Activated T-helper 2 cell treated with anti-CD3 and anti-CD28 coated beads, Interferon-gamma antibody, Interleukin-2, Interleukin-4, amounts not matched to agents 10 μg/mL and 5 μg/mL and 100 μg/mL, durations not matched to agents 14 hours and 24 hours and 36 hours (primary cell): ENCODE results near the gene HS3ST4. TPM values are rescaled to one million over a fixed set of nuclear protein-coding genes. Genes with fewer than 3 reads are reported as not detected.
"Not testable (repeated sequence)": the region's sequence is repeated elsewhere in the genome, so short reads cannot be mapped to it uniquely, and the experiment has no call there.

Source experiments
- DNase-seq: peaks from one replicate; pipeline ENCODE4 v3.0.0; 2021; ENCODE audit warnings: low spot score
- H3K27ac Mint-ChIP-seq: one replicate; pipeline ENCODE4 v1.8.0; 2021; ENCODE audit warnings: mixed read lengths
- H3K27me3 Mint-ChIP-seq: one replicate; pipeline ENCODE4 v1.8.0; 2021; ENCODE audit warnings: low read depth, mixed read lengths
- H3K36me3 Mint-ChIP-seq: one replicate; pipeline ENCODE4 v1.8.0; 2021; ENCODE audit warnings: low read depth, mixed read lengths
- H3K4me1 Mint-ChIP-seq: one replicate; pipeline ENCODE4 v1.8.0; 2021; ENCODE audit warnings: low read depth, mixed read lengths
- H3K4me3 Mint-ChIP-seq: one replicate; pipeline ENCODE4 v1.8.0; 2021; ENCODE audit warnings: low read depth, mild to moderate bottlenecking, moderate library complexity, mixed read lengths
- H3K9me3 Mint-ChIP-seq: one replicate; pipeline ENCODE4 v1.8.0; 2021; ENCODE audit warnings: mixed read lengths
- intact Hi-C: fragments of 100-400 bp; cut with micrococcal nuclease; formaldehyde crosslinking; loops from one replicate; pipeline ENCODE4 v1.15.1; 2023
- total RNA-seq: library from RNA; stranded (reverse); gene quantifications from 2 replicates; pipeline ENCODE4 v1.2.3, GENCODE V29; 2022

HS3ST4 gene
- total RNA-seq, 1 donor from 2014 or later: not detected

DNA sequence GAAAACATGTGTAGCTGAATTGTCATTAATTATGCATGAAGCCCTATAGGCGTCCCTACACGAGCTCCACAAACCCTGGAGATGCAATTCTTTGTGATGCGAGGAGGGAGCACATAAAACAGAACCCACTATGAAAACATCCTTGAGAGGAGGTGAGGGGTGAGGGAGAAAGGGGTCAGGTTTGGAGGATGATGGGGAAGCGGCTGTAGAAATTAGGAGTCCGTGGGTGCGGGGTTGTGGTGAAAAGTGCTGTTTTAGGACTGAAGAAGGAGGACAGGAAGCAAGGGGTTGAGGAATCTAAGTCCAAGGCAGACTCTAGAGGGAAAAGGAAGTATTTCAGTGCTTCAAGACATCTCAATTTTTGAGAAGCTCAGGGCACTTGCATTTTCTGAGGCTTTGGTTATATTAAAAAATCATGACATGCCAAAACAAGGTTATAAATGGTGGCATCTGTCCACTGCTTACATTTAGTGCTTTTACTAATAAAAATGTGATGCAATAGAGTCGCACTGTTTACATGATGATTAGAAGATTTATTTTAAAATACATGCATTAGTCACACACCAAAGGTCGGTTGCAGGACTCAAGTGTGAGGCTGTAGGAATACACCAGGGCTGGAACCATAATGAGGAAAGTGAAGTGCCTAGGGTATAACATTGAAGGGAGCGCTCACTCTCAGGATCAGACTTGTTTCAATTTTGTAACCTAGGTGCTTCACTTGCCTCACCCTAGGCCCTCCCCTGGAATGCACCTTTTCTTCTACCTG lies 379.5 kb downstream of the HS3ST4 start:
- Mint-ChIP-seq H3K36me3 (no peaks in the 10 kb centered on the region), H3K4me3 (no peak overlapping the region)

DNA sequence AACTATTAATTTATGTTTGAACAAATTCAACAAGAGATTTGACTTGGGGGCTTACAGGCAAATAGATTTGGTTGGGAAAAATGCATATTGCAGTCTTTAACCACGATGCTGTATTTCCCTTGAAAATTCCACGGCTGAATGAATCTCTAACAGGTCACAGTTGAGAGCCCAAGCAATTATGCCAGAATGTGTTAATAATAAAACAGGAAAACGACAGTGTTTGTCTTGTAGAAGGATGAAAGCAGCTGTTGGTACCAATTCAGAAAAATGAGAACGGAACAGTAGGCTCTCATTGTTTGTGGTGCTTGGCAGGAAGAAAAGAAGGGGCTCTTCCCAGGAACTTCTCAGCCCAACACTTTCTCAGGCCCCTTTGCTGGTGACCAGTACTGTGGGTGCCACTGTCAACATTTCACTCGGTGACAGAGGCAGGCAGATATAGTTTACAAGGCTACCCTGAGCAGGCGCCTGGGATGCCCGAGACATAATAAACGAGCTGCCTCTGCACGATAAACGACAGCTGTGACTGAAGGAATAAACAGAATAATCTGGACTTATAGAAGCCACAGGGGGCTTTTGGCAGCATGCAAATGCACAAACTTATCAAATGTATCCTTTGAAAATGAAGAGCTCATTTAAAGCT lies 387.1 kb downstream of the HS3ST4 start:
- H3K9me3 Mint-ChIP-seq: no peaks in the 10 kb centered on the region
- intact Hi-C loops: no loop called here
- H3K27ac Mint-ChIP-seq: no peak overlapping the region
- no peaks in the 10 kb centered on the region for H3K27me3 Mint-ChIP-seq
- DNase-seq: no peak
- H3K4me1 Mint-ChIP-seq: no peaks in the 10 kb centered on the region
- no peaks in the 10 kb centered on the region for H3K36me3 Mint-ChIP-seq
- no peak overlapping the region for H3K4me3 Mint-ChIP-seq

More for the DNA sequence above, 379.5 kb downstream of the HS3ST4 start:
- no peaks in the 10 kb centered on the region for H3K9me3 Mint-ChIP-seq
- no peak overlapping the region for H3K27ac Mint-ChIP-seq
- no peaks in the 10 kb centered on the region for H3K27me3 Mint-ChIP-seq
- intact Hi-C loops: no loop called here
- no peaks in the 10 kb centered on the region for H3K4me1 Mint-ChIP-seq
- DNase-seq: no peak

DNA sequence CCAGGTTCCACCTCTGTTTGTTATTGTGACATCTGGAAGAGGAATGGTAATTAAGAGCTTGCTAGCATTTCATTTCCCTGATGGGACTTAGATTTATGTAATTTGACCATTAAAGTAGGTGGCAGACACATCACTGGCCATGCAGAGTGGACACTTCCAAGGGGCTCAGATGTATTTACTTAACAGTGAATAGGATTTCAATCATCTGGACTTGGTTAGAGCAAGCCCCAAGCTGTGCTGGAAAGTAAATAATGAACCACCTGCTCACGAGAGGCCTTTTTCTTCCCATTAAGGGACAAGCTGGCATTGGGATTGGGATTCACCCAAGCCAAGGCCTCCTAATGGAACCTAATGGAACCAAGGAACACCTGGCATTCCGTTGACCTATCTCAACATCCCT lies 395.3 kb downstream of the HS3ST4 start:
- H3K36me3 Mint-ChIP-seq: no peaks in the 10 kb centered on the region
- no peak for DNase-seq
- H3K27ac Mint-ChIP-seq: no peak overlapping the region
- H3K4me1 Mint-ChIP-seq: no peaks in the 10 kb centered on the region
- intact Hi-C loops: no loop called here
- no peaks in the 10 kb centered on the region for H3K27me3 Mint-ChIP-seq
- no peaks in the 10 kb centered on the region for H3K9me3 Mint-ChIP-seq
- no peak overlapping the region for H3K4me3 Mint-ChIP-seq

DNA sequence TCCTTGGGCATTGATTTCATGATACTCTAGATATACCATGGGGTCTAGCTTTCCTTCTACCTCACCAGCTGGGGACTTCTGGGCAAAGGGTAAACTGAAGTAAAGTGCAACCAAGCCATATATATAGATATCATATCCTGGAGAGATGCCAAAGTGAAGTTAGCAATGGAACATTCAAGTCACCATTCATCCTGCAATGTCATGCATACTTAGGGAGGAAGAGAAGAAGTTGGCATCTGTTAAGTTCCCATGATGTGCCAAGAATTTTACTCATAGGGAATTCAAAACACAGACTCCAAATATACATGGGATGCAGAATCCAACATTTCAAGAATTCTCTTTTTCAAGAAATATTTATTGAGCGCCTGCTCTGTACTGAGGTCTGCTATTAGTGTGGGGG lies 399.8 kb downstream of the HS3ST4 start:
- H3K36me3 Mint-ChIP-seq: no peaks in the 10 kb centered on the region
- no peaks in the 10 kb centered on the region for H3K4me1 Mint-ChIP-seq
- no peak overlapping the region for H3K27ac Mint-ChIP-seq
- no peaks in the 10 kb centered on the region for H3K27me3 Mint-ChIP-seq
- no peak overlapping the region for H3K4me3 Mint-ChIP-seq
- DNase-seq: no peak
- intact Hi-C loops: no loop called here
- no peaks in the 10 kb centered on the region for H3K9me3 Mint-ChIP-seq

DNA sequence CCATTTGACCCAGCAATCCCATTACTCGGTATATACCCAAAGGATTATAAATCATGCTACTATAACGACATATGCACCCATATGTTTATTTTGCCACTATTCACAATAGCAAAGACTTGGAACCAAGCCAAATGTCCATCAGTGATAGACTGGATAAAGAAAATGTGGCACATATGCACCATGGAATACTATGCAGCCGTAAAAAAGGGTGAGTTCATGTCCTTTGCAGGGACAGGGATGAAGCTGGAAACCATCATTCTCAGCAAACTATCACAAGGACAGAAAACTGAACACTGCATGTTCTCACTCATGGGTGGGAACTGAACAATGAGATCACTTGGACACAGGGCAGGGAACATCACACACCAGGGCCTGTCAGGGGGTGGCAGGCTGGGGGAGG lies 406.4 kb downstream of the HS3ST4 start:
- H3K9me3 Mint-ChIP-seq, H3K4me3 Mint-ChIP-seq, H3K4me1 Mint-ChIP-seq, DNase-seq, intact Hi-C loops, H3K27me3 Mint-ChIP-seq, H3K36me3 Mint-ChIP-seq, H3K27ac Mint-ChIP-seq: not testable (repeated sequence)

DNA sequence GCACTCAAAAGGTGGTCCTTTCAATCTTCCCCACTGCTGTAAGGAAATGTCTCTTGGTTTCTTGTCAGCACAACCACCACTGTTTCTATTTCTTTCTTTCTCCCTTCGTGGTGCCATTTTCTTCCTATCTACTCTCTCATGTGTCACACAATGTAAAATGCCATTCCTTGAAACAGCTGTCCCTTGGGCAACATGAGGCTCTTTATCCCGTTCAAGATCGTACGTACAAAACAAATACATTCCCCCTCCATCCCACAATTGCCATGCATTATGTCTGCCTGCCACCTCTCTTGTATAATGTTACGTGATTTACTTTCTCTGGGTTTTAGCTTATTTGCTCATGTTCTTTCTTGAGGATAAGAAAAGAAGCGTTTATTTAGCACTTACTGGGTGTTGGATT lies 410.6 kb downstream of the HS3ST4 start:
- Mint-ChIP-seq H3K27ac (no peak overlapping the region), H3K4me3 (no peak overlapping the region), H3K36me3 (no peaks in the 10 kb centered on the region), H3K4me1 (no peaks in the 10 kb centered on the region), H3K9me3 (peaks cover 3% of the 10 kb centered on the region), H3K27me3 (no peaks in the 10 kb centered on the region)
- no peak for DNase-seq
- intact Hi-C loops: no loop called here

DNA sequence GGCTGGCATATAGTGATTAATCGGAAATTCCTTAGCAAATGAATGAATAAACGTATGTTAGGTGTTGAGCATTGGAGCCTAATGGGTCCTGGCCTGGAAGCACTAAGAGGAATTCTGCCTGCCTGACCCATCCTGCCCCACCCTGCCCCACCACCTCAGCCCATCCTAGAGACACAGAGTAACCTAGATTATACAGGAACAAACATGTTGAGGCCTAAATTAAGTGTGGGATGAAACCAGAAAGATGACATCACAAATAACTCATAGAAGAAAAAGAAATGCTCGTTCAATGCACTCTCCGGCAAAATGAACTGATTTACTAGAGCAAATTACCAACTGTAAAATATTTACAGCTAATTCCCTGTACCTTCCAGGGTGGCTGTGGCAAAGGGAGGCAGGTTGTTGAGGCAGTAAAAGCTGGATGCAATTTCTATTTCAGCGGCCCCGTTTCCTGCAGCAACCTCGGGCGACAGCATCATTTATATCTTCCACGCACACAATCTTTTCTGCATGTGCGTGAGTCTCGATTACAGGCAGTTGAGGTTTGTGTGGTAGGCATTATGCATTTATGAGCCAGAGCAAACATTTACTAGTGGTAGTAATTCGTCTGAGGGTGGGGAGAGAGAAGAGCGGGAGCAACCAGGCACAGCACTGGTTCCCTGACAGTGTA lies 417.2 kb downstream of the HS3ST4 start:
- no peaks in the 10 kb centered on the region for H3K36me3 Mint-ChIP-seq
- H3K4me1 Mint-ChIP-seq: no peaks in the 10 kb centered on the region
- intact Hi-C loops: no loop called here
- H3K9me3 Mint-ChIP-seq: no peaks in the 10 kb centered on the region
- no peaks in the 10 kb centered on the region for H3K27me3 Mint-ChIP-seq
- H3K4me3 Mint-ChIP-seq: no peak overlapping the region
- no peak for DNase-seq
- no peak overlapping the region for H3K27ac Mint-ChIP-seq

DNA sequence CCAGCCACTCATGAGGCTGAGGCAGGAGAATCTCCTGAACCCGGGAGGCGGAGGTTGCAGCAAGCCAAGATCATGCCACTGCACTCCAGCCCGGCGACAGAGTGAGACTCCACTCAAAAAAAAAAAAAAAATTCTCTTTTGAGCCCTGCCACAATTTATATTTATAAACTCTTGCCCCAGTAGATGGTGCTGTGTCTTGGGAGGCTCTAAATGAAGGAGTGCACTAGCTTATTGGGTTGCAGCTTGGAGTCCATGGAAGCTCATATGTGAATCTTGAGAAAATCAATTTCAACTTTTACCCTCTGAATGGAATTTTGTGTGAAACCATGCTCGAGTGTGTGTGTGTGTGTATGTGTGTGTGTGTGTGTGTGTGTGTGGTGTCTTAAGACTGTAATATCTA lies 420.1 kb downstream of the HS3ST4 start:
- H3K27ac Mint-ChIP-seq: no peak overlapping the region
- no peak for DNase-seq
- intact Hi-C loops: no loop called here
- no peak overlapping the region for H3K4me3 Mint-ChIP-seq
- no peaks in the 10 kb centered on the region for H3K36me3 Mint-ChIP-seq
- no peaks in the 10 kb centered on the region for H3K27me3 Mint-ChIP-seq
- no peaks in the 10 kb centered on the region for H3K4me1 Mint-ChIP-seq
- H3K9me3 Mint-ChIP-seq: no peaks in the 10 kb centered on the region

DNA sequence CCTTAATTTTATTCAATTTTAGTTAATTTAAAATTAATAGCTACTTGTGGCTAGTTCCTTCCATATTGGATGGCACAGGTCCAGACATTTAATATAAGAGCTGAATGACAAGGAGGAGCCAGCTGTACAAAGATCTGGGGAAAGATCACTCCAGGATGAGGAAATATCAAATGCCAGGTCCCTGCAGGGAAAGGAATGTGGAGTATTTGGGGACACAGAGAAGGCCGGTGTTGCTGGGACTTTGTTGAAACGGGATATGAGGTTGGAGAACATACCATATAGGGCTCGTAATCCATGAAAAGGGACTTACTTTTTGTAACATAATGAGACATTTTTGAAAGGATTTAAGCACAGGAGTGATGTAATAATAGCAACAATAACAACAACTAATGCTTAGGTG lies 426.8 kb downstream of the HS3ST4 start:
- Mint-ChIP-seq H3K4me3 (no peak overlapping the region), H3K36me3 (no peaks in the 10 kb centered on the region), H3K27me3 (no peaks in the 10 kb centered on the region), H3K27ac (no peak overlapping the region), H3K9me3 (no peaks in the 10 kb centered on the region), H3K4me1 (no peaks in the 10 kb centered on the region)
- intact Hi-C loops: no loop called here
- no peak for DNase-seq

DNA sequence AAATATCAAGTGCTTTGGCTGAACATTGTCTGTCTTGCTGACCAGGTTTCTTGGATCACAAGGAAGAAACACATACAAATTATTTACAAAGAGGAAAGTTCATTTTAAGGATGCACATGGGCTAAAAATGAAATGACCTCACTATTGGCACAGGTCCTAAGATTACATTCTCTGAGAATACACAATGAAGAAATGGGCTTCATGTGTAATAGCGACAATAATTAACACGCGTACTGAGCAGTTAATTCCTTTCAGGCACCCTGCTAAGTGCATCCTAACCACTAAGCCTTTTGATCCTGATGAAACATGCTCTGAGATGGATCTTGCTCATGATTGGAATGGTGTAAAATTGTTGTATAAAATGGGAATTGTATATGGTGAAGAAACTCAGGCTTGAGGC lies 429.0 kb downstream of the HS3ST4 start:
- Mint-ChIP-seq H3K27ac (no peak overlapping the region), H3K4me1 (no peaks in the 10 kb centered on the region), H3K4me3 (no peak overlapping the region), H3K9me3 (no peaks in the 10 kb centered on the region), H3K36me3 (no peaks in the 10 kb centered on the region), H3K27me3 (no peaks in the 10 kb centered on the region)
- intact Hi-C loops: no loop called here
- no peak for DNase-seq

DNA sequence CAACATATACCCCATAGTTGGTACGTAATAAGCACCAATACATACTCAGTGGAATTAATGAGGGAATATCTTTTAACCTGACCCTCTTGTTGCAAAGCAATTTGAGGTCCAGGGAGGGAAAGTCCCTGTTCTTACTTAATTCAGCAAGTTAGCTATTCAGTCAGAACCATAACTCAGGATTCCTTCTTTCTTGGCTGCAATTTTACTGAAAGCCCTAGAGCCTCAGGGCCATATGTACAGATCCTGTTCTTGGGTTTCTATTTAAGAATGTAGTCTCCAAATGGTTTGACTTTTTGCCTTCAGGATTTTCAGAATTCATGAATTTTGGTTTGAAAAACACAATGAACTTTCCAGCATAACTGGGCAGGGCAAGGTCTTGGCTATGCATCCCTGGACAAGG lies 436.5 kb downstream of the HS3ST4 start:
- no peak overlapping the region for H3K27ac Mint-ChIP-seq
- no peaks in the 10 kb centered on the region for H3K4me1 Mint-ChIP-seq
- no peak overlapping the region for H3K4me3 Mint-ChIP-seq
- intact Hi-C loops: no loop called here
- no peaks in the 10 kb centered on the region for H3K27me3 Mint-ChIP-seq
- no peak for DNase-seq
- no peaks in the 10 kb centered on the region for H3K9me3 Mint-ChIP-seq
- no peaks in the 10 kb centered on the region for H3K36me3 Mint-ChIP-seq

DNA sequence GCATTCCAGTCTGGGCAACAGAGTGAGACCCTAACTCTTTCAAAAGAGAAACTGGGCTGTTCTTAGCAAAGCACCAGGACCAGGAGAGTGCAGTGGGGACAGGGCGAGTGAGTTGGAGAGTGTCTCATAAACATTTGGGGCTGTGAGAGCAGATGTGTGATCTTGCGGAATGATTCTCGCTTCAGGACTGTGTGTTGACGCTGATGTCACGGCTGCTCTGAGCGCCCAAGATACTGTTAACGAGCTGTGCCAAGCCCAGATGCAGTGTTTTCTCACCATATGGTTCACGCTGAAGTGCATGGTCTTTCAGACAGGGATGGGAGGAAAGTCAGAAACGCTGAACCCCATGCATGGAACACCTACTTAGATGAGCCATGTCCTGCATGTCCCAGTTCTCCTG lies 438.2 kb downstream of the HS3ST4 start:
- Mint-ChIP-seq H3K9me3 (no peaks in the 10 kb centered on the region), H3K27ac (no peak overlapping the region), H3K4me1 (no peaks in the 10 kb centered on the region), H3K27me3 (no peaks in the 10 kb centered on the region), H3K36me3 (no peaks in the 10 kb centered on the region), H3K4me3 (no peak overlapping the region)
- no peak for DNase-seq
- intact Hi-C loops: no loop called here

DNA sequence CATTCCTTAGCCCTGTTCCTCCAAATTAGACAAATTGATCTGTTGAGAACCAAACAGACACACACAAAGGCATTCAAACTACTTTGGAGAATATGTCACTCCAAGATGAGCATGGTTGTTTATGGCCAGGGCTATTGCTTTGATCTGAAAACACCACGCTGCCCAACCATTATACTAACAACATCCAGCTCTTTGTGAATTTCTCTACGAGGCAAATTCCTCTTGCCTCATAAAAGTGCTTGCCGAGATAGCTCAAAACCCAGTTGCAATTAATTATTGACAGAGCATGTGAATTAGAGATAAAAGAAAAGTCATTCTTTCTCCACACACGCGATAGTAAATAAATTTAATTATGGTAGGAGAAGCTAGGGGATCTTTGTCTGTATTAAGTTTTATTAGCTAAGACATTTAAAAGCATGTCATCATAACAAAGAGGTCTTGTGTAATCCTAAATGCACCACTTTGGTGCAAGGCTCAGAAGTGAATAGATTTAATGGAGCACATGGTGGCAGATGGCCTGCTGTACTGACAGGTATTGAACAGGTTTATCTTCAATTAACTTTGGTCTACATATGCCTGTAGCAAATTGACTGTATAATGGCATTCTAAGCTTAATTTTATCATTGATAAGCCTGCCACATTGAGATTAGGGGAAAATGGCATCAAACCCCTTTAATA lies 441.8 kb downstream of the HS3ST4 start:
- intact Hi-C loops: no loop called here
- H3K9me3 Mint-ChIP-seq: no peaks in the 10 kb centered on the region
- no peaks in the 10 kb centered on the region for H3K36me3 Mint-ChIP-seq
- H3K27ac Mint-ChIP-seq: no peak overlapping the region
- H3K27me3 Mint-ChIP-seq: no peaks in the 10 kb centered on the region
- H3K4me1 Mint-ChIP-seq: no peaks in the 10 kb centered on the region
- no peak overlapping the region for H3K4me3 Mint-ChIP-seq
- DNase-seq: no peak
